Left renal cortex interstitium (tissue), 4 donors: ENCODE data around the gene RERE. TPM values are rescaled to one million over a fixed set of nuclear protein-coding genes. Genes with fewer than 3 reads are reported as not detected.
A peak's percentile ranks its signal among the peaks of the same experiment; 100 is the strongest.

Experiments used
- DNase-seq, 4 donors: peaks; one replicate each; pipeline ENCODE4 v3.0.0-alpha.2; 2013; ENCODE audit warnings: low read depth in 4 of 4, low spot score in 2 of 4, missing footprints in 1 of 4
- polyA plus RNA-seq, 4 donors: library from polyadenylated mRNA; unstranded; fragments of 120-200 nt; gene quantifications; one replicate each; pipeline ENCODE4 v1.2.1, GENCODE V29; 2013; ENCODE audit not compliant: insufficient read length in 4 of 4

The RERE gene
- polyA plus RNA-seq, 4 donors = 118 to 175 (median 139) TPM

DNA sequence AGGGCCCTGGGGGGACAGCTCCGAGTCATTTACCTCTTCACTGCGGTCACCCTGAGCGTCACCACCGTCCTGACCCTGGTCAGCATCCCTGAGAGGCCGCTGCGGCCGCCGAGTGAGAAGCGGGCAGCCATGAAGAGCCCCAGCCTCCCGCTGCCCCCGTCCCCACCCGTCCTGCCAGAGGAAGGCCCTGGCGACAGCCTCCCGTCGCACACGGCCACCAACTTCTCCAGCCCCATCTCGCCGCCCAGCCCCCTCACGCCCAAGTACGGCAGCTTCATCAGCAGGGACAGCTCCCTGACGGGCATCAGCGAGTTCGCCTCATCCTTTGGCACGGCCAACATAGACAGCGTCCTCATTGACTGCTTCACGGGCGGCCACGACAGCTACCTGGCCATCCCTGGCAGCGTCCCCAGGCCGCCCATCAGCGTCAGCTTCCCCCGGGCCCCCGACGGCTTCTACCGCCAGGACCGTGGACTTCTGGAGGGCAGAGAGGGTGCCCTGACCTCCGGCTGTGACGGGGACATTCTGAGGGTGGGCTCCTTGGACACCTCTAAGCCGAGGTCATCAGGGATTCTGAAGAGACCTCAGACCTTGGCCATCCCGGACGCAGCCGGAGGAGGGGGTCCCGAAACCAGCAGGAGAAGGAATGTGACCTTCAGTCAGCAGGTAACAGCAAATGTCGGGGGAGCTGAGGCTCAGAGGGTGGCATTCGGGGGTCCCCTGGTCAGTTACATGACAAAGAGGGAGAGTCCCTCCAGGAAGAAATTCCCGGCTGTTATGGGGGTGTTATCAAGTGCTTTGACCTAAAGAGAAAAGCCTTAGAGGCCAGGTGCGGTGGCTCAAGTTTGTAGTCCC lies 486.9 kb downstream of the RERE start:
- no peak for DNase-seq

DNA sequence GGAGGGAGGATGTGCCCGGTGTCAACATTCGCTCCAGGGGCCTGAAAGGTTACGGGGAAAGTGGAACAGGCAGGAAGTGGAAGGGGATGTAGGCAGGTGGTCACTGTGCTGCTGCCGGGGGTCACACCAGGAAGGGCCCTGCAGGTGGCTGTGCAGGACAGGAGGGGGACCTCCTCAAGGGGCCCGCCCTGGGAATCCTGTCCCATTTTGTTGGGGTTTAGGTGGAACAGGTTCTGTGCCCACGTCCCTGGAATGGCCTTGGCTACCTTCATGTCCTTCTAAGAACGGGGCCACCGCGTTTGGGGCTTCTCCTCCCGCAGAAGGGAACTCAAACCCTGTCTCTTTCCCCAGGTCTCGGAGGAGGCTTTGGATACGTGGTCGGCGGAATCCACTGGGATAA lies 487.6 kb downstream of the RERE start:
- DNase-seq = no peak

DNA sequence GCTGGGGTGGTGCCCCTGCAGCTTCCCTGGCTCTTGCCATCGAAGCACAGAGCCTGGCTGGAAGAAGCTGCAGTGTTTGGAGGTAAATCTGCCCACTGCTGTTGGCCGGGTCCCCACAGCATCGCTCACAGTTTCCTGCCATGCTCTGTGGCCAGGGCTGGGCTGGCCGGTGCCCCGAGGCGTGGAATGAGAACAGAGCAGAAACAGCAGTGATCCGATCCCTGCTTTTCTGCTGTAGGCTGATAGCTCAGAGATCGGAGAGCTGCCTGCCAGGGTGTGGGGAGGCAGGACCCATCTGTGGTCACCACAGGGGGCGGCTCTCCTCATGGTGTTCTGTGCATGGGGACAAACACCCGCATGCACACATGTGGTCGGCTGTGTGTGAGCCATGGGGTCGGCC lies 488.0 kb downstream of the RERE start:
- no peak for DNase-seq

DNA sequence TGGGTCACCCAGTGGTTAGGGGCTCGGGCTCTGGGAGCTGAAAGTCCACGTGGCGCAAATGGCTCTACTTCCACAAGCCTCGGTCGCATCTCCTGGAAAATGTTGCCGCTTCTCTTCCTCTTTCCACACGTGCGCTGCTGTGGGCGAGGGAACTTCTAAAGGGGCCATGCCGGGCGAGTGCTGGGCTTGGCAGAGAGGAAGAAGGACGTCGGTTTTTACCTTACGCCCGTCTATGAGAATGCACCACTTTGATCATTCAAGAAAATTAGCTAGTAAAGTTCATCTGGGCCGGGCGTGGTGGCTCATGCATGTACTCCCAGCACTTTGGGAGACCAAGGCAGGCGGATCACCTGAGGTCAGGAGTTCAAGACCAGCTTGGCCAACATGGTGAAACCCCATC lies 489.2 kb downstream of the RERE start:
- no peak for DNase-seq

DNA sequence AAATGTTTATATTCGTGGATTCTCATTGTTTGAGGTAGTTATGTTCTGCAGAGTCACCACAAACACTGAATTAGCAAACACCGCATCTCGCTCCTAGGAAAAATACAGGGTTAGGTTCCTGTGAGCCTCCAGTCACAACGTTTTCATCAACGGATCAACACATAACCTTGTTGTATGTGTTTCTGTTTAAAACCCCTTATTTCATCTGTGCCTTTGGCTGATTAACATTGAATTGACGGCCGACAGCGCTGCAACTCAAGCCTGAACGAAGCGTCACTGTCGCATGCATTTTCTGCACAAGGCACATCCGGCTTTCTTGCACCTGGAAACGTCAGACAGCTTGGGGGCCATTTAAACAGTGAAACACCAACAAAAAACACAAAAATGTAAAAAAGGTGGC lies 491.2 kb downstream of the RERE start:
- DNase-seq = no peak

DNA sequence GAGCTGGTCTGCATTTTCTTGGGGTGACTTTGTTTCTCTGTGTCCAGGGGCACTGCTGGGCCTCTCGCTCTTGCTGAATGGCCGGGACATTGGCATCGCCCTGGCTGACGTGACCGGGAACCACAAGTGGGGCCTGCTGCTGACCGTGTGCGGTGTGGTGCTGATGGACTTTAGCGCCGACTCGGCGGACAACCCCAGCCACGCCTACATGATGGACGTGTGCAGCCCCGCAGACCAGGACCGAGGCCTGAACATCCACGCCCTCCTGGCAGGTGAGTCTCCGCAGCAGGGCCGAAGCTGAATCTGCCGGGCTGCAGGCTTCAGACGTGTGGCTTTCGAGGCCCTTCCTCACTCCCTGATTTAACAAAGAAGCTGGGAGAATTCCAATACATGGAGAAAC lies 491.7 kb downstream of the RERE start:
- DNase-seq = no peak

DNA sequence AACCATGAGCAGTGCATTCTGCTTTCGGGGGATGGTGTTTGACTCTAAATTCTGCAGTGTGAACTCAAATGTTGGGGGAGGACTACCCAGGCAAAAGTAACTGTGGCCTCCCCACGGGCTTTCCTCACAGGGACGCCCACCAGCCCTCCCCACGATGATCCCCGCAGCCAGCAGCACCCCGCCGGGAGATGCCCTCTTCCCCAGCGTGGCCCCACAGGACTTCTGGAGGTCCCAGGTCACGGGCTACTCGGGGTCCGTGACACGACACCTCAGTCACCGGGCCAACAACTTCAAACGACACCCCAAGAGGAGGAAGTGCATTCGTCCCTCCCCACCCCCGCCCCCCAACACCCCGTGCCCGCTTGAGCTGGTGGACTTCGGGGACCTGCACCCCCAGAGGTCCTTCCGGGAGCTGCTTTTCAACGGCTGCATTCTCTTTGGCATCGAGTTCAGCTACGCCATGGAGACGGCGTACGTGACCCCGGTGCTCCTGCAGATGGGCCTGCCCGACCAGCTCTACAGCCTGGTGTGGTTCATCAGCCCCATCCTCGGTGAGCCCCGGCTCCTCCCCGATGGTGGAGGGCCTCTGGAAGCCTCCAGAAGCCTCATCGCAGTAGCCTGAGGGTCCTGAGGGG lies 493.1 kb downstream of the RERE start:
- no peak for DNase-seq

DNA sequence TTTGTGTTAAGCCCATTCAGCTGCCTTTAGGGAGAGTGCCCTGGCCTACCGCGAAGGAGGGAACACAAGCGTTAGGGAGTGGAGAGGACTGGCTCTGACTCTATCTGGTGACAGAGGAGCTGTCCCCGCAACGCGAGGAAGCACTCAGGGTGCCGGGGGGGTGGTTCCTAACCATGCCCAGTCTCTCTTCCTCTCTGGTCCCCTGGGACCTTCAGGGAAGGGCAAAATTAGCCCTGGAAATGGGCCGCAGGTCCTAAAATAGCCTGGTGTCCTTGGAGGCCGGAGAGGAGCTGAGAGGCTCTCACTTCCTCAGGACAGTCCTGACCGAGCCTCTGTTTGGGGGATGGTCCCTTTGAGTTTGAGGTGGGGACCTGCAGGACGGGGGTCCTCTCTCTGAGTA lies 493.7 kb downstream of the RERE start:
- no peak for DNase-seq

DNA sequence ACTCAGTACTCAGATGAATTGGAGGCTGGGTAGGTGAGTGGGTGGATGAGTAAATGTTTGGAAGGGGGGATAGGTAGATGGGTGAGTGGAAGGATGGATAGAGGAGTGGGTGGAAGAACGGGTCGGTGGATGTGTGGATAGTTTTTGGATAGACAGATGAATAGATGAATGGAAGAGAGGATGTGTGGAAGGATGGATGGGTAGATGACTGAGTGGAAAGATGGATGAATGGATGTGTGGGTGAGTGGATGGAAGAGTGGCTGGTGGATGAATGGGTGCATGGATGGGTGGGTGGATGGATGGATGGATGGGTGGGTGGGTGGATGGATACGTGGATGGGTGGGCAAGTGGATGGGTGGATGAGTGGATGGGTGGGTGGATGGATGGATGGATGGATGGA lies 495.8 kb downstream of the RERE start:
- no peak for DNase-seq

DNA sequence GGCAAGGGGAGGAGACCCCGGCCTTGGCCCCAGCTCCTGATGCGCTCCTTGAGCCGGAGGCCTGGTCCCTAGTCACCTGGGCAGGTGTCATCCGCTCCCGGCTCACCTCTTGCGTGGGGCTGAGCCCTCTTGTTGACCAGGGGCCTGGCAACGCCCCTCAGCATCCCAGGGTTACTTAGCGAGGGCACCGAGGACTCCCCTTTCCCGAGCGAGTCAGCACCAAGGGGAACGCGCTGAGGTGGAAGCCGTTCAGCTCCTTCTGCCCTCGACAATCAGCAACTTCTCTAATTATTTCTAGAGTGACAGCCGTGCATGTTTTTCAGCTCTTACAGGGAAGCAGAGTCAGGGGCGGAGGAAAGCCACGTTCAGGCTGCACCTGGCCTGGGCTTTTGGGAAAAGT lies 499.0 kb downstream of the RERE start:
- DNase-seq = no peak

DNA sequence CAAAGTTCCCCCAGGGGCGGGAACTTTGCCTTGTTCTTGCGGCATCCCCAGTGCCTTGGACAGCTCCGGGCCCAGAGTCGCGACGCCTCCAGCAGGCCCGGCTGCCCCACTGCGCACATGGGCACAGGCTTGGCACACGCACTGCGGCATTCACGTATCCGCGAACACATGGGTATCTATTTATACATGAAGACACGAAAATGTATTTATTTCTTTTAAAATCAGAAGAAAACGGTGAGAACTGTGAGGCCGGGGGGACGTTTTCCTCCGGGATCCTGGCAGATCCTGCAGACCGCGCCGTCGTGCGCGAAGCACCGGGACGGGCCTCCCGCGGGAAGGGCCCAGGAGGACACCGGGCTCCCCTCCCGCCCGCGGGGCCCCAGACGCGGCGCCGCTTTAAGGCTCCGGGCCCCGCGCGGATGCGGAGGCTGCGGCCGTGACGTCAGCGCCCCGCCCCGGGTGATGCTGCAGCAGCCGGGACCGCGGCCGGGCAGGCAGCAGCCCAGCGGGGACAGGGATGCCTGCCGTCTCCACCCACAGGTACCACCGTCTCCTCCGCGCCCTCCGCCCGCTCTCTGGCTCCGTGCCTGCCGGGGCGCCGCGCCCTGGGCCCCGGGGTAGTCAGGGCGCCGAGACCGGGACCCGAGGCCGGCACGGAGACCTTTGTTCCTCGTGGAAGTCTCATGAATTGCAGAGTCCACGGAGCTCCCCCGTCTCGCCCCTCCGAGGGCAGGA lies 499.6 kb downstream of the RERE start, which contains the start of gene SLC45A1:
TSS of gene SLC45A1 (plus strand) at position 468 of the 735 bp plus-strand sequence. CDS start 6,216 bp downstream, outside the sequence.
- peak in 1 of 4 donors; percentile 41 for DNase-seq

DNA sequence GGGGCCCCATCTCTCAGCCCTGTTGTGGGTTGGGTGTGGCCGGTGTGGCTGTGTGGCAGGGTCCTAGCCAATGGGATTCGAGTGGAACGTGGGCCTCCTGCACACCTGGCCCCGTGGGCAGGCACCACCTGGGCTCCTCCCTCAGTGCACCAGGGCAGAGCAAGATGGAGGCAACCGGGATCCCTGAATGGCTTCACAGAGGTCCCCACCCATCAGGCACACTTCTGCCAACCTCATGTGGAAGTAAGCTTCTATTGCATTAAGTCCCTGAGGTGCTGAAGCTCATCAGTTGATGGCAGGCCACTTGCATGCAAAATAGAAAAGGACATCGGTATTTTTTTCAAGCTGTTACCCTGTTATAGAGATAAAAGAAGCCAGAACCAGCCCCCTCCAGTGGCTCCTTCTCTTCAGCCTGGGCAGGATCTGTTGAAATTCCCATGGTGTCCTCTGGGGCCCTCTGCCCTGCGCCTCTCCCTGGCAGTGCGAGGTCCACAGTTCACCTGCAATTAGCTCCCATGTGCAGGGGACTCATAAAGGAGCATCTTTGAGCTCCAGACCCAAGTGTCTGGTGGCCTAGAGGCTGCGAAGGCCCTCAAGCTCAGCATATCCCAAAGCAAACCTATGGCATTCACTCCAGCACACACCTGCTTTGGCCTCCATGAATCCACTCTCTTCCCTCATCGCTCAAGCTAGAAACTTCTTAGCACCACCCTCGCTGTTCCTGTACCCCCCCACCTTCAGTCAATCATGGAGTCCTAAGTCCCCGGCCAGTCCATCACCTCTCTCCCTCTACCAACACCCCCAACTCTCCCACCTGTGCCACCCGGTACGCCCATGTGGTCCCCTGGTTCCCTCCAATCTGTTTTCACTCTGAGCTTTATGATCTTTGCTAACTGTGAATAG lies 501.6 kb downstream of the RERE start:
- no peak for DNase-seq

DNA sequence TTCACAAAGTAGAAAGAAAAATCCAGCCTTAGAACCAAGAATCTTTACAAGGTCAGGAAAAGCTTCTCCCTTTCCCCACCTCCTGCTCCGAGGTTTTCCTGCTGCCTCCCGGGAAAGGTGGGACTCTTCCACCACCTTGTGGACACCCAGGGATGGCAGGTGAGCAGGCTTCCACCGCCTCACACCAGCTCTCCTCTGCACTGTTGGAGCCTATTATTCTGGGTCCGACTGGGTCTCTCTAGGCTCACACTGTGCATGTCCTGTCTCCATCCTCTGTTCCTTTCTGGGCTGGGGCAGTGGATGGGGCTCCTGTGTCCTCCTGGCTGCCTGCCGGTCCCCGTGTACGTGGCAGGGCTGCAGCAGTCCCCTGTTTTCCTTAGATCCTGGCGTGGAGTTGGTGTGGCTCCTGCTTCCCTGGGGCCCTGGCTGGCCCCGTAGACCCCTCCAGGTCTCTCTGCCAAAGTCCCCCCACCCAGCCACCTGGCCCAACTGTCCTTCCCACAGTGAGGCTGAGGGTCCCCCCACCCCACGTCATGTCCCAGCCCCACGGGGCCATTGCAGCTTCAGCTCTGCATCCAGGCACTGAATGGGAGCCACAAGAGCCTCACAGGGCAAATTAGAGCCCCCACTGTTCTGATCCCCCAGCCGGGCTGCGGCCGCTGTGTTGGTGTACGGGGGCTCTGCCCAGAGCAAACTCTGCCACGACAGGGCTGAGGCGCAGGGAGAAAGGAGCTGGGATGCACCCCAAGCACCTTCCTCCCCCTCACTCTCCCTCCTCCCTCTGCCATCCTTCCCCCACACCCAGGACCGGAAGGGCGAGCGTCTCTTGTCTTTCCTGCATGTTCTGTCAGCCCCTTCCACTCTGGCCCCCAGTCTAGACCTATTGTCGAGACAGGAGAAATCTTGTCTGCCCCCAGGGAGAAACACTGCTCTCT lies 502.8 kb downstream of the RERE start:
- DNase-seq = peak in 2 of 4 donors; percentile 62 to 78

DNA sequence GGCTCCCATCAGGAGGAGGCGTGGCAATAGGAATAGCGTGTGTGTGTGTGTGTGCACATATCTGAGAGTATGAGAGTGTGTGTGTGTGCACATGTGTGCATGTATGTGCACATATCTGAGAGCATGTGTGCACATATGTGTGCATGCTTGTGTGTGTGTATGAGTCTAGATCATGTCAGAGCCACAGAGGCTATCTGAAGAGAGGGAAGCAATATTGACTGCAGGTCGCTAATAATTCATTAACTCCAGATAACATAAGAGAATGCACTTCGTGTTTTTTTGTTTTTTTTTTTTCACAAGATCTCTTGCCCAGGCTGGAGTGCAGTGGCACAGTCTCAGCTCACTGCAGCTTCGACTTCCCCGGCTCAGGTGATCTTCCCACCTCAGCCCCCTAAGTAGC lies 504.2 kb downstream of the RERE start:
- no peak for DNase-seq

DNA sequence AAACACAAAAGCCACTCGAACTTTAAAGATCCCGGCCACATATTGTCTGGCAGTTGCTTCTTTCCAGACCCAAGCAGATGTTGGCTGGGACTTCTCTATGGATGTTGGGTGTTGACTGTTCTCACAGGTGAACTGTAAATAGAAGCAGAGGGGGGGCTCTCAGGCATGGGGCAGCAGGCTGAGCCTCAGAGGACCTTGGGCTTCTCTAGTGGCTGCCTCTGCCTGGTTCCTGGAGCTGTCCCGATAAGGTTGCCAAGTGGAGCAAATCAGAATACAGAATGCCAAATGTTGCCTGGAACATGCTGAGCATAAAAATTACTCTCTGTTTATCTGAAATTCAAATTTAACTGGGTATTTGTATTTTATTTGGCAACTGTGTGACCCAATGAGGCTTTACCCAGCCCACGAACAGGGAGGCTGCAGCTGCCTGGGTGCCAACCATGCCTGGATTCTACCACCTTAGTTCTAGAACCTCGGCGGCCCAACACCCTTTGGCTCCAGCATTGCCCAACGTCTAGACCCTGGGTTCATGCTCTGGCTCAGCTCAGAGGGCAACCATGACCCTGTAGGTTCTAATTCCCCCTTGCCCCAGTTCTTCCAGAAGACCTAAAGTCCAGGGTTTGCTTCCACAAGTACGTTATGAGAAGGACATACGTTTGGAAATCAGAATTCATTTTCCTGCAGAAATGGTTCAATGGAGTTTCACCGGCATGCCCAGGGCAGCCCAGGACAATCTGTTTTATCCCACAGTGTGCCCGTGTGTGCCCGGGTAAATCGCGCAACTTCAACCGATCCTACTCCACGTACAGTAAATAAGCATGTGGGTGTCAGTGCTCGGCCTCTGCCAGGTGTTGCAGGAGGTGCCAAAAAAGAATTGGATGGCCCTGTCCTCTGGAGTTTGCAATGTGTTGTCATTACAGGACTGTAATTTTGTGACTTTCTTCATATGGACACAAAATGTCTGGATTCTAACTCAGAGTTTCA lies 504.9 kb downstream of the RERE start:
- DNase-seq = no peak

DNA sequence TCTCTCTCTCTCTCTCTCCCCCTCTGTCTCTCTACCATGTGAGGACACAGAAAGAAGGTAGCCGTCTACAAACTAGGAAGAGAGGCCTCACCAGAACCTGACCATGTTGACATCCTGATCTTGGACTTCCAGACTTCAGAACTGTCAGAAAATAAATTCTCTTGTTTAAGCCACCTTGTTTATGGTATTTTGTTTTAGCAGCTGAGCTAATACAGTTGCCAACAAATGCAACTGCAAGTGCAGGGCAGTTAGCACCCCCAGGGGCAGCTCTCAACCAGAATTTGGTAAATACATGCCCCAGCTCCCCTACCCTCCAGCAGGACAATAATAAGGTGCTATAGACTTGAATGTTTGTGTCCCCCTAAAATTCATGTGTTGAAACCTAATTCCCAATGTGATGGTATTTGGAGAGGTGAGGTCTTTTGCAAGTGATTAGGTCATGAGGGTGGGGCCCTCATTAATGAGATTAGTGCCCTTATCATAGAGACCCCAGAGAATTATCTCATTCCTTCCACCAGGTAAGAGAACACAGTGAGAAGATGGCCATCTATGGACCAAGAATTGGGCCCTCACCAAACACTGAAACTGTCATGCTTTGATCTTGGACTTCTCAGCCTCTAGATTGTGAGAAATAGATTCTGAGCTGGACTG lies 506.2 kb downstream of the RERE start:
- no peak for DNase-seq

DNA sequence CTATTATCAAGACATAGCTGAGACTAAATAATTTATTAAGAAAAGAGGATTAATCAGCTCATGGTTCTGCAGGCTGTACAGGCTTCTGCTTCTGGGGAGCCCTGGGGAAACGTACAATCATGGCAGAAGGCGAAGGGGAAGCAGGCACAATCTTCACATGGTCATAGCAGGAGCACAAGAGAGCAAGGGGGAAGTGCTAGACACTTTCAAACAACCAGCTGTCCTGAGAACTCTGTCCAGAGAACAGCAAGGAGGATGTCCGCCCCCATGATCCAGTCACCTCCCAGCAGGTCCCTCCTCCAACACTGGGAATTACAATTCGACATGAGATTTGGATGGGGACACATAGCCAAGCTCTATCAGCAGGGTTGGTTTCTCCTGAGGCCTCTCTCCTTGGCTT lies 509.8 kb downstream of the RERE start:
- DNase-seq = no peak

DNA sequence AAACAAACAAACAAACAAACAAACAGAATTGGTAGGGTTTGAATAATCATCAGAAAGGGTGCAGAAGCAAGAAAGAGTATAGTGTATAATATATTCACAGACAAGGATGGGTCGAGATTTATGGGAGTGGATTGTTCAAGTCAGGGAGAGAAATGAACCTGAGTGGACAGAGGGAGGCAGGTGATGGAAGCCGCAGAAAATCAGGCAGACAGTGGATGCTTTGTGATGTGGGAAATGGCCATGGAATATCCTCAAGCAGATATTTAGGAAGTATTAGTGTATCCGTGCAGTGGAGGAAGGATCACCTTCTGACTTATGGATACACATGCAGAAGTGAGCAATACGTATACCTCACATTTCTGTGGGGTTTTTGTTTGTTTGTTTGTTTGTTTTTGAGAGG lies 513.6 kb downstream of the RERE start:
- no peak for DNase-seq
